Daoy (cell line): Measurements from ENCODE around the gene ISG15. TPM values are rescaled to one million over a fixed set of nuclear protein-coding genes. Genes with fewer than 3 reads are reported as not detected.
"Not testable (repeated sequence)": the region's sequence is repeated elsewhere in the genome, so short reads cannot be mapped to it uniquely, and the experiment has no call there.

Experiments used
- DNase-seq: peaks from one replicate; pipeline ENCODE4 v3.0.0-alpha.2; 2015; ENCODE audit warnings: low read depth
- total RNA-seq: library from RNA; depleted of rRNA; stranded (reverse); fragments of >200 nt; shearing (Covaris generic); gene quantifications from 2 replicates; pipeline ENCODE4 v1.2.3, GENCODE V29; 2014

ISG15 gene
- total RNA-seq, 1 experiment from 2014 or later, result 219 TPM

- no peak for DNase-seq
Observed at GRCh38 chr1:1011396-1011949, 1.8 kb upstream of the ISG15 start.

DNA sequence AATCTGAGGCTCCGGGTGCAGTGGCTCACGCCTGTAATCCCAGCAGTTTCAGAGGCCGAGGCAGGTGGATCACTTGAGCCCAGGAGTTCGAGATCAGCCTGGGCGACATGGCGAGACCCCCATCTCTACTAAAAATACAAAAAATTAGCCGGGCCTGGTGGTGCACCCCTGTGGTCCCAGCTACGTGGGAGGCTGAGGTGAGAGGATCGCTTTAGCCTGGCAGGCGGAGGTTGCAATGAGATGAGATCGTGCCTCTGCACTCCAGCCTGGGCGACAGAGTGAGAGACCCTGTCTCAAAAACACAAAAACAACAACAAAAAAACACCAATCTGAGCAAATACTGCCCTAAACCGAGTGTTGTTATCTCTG is 577 bp upstream of the ISG15 start:
- DNase-seq, result not testable (repeated sequence)

- peak; percentile 17 for DNase-seq
Observed at GRCh38 chr1:1013922-1014648, 788 bp downstream of the ISG15 start.

DNA sequence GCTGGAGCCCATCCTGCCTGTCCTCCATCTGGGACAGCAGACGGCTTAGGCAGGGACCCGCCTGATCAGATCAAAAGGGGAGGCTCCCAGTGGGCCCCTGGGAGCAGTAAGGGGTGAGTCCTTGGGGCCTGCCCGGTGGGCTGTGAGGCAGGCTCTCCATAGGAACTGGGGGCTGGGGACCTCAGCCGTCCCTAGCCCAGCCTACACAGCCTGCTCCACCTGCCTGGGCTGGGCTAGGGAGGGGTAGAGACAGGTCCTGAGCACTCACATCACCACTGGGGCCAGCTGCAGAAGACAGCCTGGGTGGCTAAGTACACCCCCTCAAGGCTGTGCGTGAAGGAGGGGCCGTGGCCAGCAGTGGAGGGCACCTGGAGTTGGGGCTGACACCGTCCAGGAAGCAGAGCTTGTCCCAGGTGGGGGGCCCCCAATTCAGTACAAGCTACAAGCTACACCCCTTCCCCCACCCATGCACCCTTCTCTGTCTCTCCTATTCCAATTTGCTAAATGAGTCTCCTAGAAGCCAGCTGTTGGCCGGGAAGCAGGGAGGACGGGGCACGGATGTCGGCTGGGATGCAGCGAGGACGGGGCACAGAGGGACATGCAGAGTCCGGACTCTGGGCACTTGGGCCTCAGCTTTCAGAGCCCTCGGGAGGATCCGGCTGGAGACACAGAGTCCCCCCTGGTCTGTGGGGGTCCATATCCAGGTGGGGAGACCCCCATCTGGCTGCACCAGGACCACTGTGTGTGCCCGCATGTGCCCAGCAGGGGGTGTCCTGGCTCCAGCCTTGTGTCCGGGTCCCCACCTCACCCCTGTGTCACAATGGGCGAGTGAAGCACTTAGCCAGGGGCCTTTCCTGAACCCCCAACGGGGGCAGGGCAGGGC is 1.7 kb downstream of the ISG15 start:
- peak; percentile 51 for DNase-seq

DNA sequence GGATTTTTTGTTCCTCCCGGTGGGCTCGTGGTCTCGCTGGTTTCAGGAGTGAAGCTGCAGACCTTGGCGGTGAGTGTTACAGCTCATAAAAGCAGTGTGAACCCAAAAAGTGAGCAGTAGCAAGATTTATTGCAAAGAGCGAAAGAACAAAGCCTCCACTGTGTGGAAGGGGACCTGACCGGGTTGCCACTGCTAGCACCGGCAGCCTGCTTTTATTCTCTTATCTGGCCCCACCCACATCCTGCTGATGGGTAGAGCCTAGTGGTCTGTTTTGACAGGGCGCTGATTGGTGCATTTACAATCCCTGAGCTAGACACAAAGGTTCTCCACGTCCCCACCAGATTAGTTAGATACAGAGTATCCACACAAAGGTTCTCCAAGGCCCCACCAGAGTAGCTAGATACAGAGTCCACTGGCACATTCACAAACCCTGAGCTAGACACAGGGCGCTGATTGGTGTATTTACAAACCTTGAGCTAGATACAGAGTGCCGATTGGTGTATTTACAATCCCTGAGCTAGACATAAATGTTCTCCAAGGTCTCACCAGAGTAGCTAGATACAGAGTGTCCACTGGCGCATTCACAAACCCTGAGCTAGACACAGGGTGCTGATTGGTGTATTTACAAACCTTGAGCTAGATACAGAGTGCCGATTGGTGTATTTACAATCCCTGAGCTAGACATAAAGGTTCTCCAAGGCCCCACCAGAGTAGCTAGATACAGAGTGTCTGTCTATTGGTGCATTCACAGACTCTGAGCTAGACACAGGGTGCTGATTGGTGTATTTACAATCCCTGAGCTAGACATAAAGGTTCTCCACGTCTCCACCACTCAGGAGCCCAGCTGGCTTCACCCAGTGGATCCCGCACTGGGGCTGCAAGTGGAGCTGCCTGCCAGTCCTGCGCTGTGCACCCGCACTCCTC is 4.4 kb downstream of the ISG15 start:
- DNase-seq, result not testable (repeated sequence)

DNA sequence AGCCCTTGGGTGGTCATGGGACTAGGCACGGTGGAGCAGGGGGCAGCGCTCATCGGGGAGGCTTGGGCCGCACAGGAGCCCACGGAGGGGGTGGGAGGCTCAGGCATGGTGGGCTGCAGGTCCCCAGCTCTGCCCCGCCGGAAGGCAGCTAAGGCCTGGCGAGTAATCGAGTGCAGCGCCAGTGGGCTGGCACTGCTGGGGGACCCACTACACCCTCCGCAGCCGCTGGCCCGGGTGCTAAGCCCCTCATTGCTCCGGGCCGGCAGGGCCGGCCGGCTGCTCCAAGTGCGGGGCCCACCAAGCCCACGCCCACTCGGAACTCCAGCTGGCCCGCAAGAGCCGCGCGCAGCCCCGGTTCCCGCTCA is 5.0 kb downstream of the ISG15 start:
- not testable (repeated sequence) for DNase-seq

DNA sequence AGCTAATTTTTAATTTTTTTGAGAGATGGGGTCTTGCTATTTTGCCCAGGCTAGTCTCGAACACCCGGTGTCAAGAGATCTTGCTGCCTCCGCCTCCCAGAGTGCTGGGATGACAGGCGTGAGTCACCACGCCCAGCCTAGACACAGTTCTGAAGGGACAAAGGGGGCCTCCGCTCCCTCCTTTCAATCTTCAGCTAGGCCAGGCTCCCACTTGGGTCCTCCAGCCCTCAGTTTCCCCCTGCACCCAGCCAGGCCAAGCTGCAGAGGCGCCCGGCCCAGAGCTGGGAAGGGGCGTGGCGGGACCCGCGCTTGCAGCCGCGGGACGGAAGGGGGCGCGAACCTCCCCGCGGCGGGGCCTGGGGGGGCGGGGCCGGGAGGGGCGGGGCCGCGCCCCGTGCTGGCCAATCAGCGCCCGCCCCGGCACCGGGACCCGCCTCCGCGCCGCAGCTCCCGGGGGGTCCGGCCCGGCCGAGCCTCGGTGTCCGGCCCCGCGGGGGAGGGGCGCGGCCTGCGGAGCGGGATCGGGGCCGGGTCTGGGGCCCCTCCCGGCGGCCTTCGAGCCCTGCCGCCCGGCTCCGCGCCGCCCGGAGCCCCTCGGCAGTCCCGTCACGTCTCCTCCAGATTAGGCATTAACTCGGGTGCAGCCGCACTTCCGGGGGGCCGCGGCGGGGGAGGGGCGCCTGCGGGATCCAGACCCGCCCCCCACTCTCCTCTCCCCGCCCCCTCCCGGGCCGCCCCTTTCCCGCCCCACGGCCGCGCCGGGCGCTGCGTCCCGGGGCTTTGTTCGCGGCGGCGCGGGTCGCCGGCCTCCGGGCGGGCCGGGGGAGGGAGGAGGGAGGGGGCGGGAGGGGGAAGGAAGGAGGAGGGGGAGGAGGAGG is 6.1 kb downstream of the ISG15 start:
- DNase-seq, result peak; percentile 93

- DNase-seq, result peak; percentile 67
Observed at GRCh38 chr1:1020000-1020404, 6.7 kb downstream of the ISG15 start, which contains the start of gene AGRN. AGRN (plus strand) TSS chr1:1020120; CDS start chr1:1020173, 53 bp downstream.

DNA sequence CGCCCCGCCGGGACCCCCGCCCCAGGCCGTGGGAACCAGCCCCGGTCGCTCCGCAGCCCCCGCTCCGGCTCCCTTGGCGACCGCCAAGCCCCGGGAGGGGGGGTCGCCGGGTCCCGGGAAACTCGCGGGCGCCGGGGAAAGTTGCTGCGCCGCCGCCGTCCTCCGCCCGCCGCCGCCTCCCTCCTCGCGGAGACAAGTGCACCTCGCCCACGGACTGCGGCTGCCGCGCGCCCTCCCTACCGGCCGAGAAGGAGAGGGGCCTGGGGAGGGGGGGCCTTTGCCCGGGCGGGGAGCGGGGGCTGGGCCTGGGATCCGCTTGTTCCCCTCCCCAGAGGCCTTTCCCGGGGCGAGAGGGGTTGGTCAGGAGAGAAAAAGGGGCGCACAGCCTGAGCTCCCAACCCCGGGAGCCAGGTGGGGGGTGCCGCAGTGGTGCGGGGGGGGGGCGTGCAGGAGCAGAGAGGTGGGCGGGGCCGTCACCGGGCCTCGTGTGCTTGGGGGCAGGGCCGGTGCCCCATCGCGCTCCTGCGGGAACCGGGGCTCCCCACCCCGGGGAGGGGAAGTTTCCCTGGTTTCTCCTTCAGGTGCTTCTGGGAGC is 7.2 kb downstream of the ISG15 start:
- DNase-seq, result peak; percentile 55

GRCh38 chr1:1021010-1021919 is 8.0 kb downstream of the ISG15 start:
- peak; percentile 95 for DNase-seq

DNA sequence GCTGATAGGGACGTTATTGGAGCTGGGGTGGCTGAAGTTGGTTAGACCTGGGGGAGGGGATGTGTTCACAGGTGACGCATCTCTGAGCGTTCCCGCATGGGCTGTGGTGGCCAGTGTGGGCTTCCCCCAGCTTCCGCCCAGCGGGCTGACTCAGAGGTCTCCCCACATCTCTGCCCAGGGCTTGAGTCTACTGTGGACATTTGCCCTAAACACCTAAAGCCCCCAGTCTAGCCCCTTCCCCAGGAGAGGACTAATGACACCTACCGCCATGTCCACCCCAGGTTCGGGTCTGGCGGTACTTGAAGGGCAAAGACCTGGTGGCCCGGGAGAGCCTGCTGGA is 8.6 kb downstream of the ISG15 start:
- peak; percentile 89 for DNase-seq

GRCh38 chr1:1022302-1023009 is 9.2 kb downstream of the ISG15 start:
- no peak for DNase-seq

DNA sequence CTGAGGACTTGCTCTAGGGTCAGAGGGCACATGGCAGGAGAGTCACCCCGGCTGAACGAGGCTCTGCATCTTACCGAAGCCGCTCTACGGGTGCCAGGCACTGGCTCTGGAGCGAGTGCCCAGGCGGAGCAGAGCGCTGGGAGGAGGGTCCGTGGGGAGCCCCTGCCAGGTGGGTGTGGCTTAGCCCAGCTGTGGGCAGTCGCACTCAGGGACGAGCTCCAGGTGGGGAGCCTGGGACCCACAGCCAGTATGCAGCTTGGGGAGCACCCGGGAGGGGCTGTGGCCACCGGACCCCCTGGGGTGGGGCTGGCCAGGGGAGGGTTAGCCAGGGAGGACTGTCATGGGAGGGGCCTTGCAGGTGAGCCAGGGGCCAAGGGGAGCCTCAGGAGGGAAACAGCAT is 10.4 kb downstream of the ISG15 start:
- no peak for DNase-seq

GRCh38 chr1:1024149-1024770 is 11.0 kb downstream of the ISG15 start:
- DNase-seq, result no peak

- DNase-seq, result peak; percentile 89
Observed at GRCh38 chr1:1024771-1025699, 11.7 kb downstream of the ISG15 start.

DNA sequence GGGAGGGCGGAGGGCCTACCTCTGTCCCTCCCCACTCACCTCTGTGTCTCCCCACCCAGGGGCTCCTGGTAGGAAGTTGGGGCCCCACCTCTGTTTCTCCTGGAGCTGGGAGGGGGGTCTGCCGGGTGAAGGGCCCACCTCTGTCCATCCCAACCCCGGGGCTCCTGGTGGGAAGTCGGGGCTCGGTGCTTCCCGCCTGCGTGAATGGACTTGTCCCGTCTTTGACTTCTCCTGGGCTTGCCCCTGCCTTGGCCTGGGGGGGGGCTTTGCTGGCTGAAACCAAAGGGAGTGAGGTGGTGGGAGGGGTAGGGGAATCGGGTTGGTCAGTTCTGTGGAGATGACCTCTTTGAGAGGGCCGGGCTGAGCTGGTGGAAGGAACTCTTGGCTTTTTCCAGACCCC is 12.4 kb downstream of the ISG15 start:
- DNase-seq, result no peak
